Measurements from ENCODE around the gene DOCK11.
"Not testable (repeated sequence)": the region's sequence is repeated elsewhere in the genome, so short reads cannot be mapped to it uniquely, and the experiment has no call there.

The DOCK11 gene

GRCh38 chrX:118495061-118495921 lies at the start of gene DOCK11:
TSS of gene DOCK11 (plus strand) at chrX:118495815. CDS start at chrX:118495972, 157 bp downstream.
- TF ChIP-seq CTCF (IDR thresholded peaks at IDR 0.05; ENCODE audit: low read length, missing control alignments), result no peak
- DNase-seq (ENCODE audit: low read depth), result peak; percentile 84
- H3K4me3 ChIP-seq (replicated peaks; ENCODE audit: low read depth, low read length), result peak within 1 kb of the TSS; percentile 71

GRCh38 chrX:118448273-118448783 lies 47.3 kb upstream of the DOCK11 start:
- no peak for DNase-seq (ENCODE audit: low read depth)
- TF ChIP-seq CTCF (IDR thresholded peaks at IDR 0.05; ENCODE audit: low read length, missing control alignments), result no peak
- H3K4me3 ChIP-seq (replicated peaks; ENCODE audit: low read depth, low read length), result no peak overlapping the region

- TF ChIP-seq CTCF (IDR thresholded peaks at IDR 0.05; ENCODE audit: low read length, missing control alignments), result no peak
- DNase-seq (ENCODE audit: low read depth), result no peak
- H3K4me3 ChIP-seq (replicated peaks; ENCODE audit: low read depth, low read length), result no peak overlapping the region
Observed at GRCh38 chrX:118455013-118455412, 40.6 kb upstream of the DOCK11 start.

- DNase-seq (ENCODE audit: low read depth), result peak; percentile 52
- H3K4me3 ChIP-seq (replicated peaks; ENCODE audit: low read depth, low read length), result no peak overlapping the region
- TF ChIP-seq CTCF (IDR thresholded peaks at IDR 0.05; ENCODE audit: low read length, missing control alignments), result peak; percentile 62
Observed at GRCh38 chrX:118459494-118459893, 36.1 kb upstream of the DOCK11 start.

- H3K4me3 ChIP-seq (replicated peaks; ENCODE audit: low read depth, low read length), result no peak overlapping the region
- no peak for DNase-seq (ENCODE audit: low read depth)
Observed at GRCh38 chrX:118464501-118464900, 31.1 kb upstream of the DOCK11 start.

GRCh38 chrX:118468122-118468521 lies 27.5 kb upstream of the DOCK11 start:
- no peak for DNase-seq (ENCODE audit: low read depth)
- H3K4me3 ChIP-seq (replicated peaks; ENCODE audit: low read depth, low read length), result no peak overlapping the region
- no peak for TF ChIP-seq CTCF (IDR thresholded peaks at IDR 0.05; ENCODE audit: low read length, missing control alignments)

More at GRCh38 chrX:118464501-118464900, 31.1 kb upstream of the DOCK11 start:
- TF ChIP-seq CTCF (IDR thresholded peaks at IDR 0.05; ENCODE audit: low read length, missing control alignments), result no peak

GRCh38 chrX:118470721-118471347 lies 24.8 kb upstream of the DOCK11 start:
- H3K4me3 ChIP-seq (replicated peaks; ENCODE audit: low read depth, low read length); DNase-seq (ENCODE audit: low read depth): not testable (repeated sequence)

All from fibroblast of pulmonary artery (primary cell).